ENCODE data around the gene PIK3C3.

DNA sequence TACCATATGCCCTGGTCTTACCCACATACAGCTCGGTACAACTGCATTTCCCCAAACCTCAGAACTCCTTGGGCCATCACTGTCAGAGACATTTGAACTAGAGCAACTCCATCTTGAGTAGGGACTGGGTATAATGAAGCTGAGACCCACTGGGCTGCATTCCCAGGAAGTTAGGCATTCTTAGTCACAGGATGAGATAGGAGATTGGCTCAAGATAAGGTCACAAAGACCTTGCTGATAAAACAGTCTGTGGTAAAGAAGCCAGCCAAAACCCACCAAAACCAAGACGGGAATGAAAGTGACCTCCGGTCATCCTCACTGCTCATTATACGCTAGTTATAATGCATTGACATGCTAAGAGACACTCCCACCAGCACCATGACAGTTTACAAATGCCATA is 131.3 kb downstream of the PIK3C3 start:
- no peak for TF ChIP-seq TAF1 (IDR thresholded peaks at IDR 0.05; ENCODE audit: borderline replicate concordance, low read depth, low read length)
- no peak for TF ChIP-seq POLR2AphosphoS5 (IDR thresholded peaks at IDR 0.05; ENCODE audit: low read depth, low read length)

Measured in GM12892 (cell line).